ENCODE results near the gene LDLRAD2.

Gene LDLRAD2

GRCh38 chr1:21794656-21795055 lies 17.4 kb upstream of the LDLRAD2 start:
- Histone ChIP-seq H3K27me3 (ENCODE audit: insufficient read depth, poor library complexity, severe bottlenecking) (no peaks in the 10 kb centered on the region), H3K4me3 (replicated peaks; ENCODE audit: insufficient read depth, low read length) (no peak overlapping the region), H3K27ac (replicated peaks) (no peak overlapping the region)
- DNase-seq (ENCODE audit: low read depth in 1 of 2, low spot score in 1 of 2) = no peak
- TF ChIP-seq SPI1 (IDR thresholded peaks at IDR 0.05; ENCODE audit: borderline replicate concordance, low read depth) (no peak), GABPA (IDR thresholded peaks at IDR 0.05; ENCODE audit: low read depth) (no peak), CTCF (IDR thresholded peaks at IDR 0.05; ENCODE audit: insufficient read depth, low read length) (no peak), REST (IDR thresholded peaks at IDR 0.05; ENCODE audit: insufficient replicate concordance, low read depth) (no peak), POLR2AphosphoS5 (IDR thresholded peaks at IDR 0.05; ENCODE audit: low read depth) (no peak)

GRCh38 chr1:21795075-21795474 lies 17.0 kb upstream of the LDLRAD2 start:
- no peak for TF ChIP-seq CTCF (IDR thresholded peaks at IDR 0.05; ENCODE audit: insufficient read depth, low read length)
- no peak for TF ChIP-seq SPI1 (IDR thresholded peaks at IDR 0.05; ENCODE audit: borderline replicate concordance, low read depth)
- TF ChIP-seq REST (IDR thresholded peaks at IDR 0.05; ENCODE audit: insufficient replicate concordance, low read depth) = no peak
- no peak for TF ChIP-seq GABPA (IDR thresholded peaks at IDR 0.05; ENCODE audit: low read depth)
- no peak for TF ChIP-seq POLR2AphosphoS5 (IDR thresholded peaks at IDR 0.05; ENCODE audit: low read depth)
- no peak overlapping the region for H3K4me3 ChIP-seq (replicated peaks; ENCODE audit: insufficient read depth, low read length)

GRCh38 chr1:21799730-21800129 lies 12.3 kb upstream of the LDLRAD2 start:
- TF ChIP-seq GABPA (IDR thresholded peaks at IDR 0.05; ENCODE audit: low read depth) = no peak
- no peak for TF ChIP-seq SPI1 (IDR thresholded peaks at IDR 0.05; ENCODE audit: borderline replicate concordance, low read depth)
- no peak for TF ChIP-seq REST (IDR thresholded peaks at IDR 0.05; ENCODE audit: insufficient replicate concordance, low read depth)
- TF ChIP-seq CTCF (IDR thresholded peaks at IDR 0.05; ENCODE audit: insufficient read depth, low read length) = no peak
- DNase-seq (ENCODE audit: low read depth in 1 of 2, low spot score in 1 of 2) = no peak

More at GRCh38 chr1:21795075-21795474, 17.0 kb upstream of the LDLRAD2 start:
- Histone ChIP-seq H3K27ac (replicated peaks) (no peak overlapping the region), H3K27me3 (ENCODE audit: insufficient read depth, poor library complexity, severe bottlenecking) (no peaks in the 10 kb centered on the region)
- no peak for DNase-seq (ENCODE audit: low read depth in 1 of 2, low spot score in 1 of 2)

More at GRCh38 chr1:21799730-21800129, 12.3 kb upstream of the LDLRAD2 start:
- H3K27ac ChIP-seq (replicated peaks) = no peak overlapping the region
- H3K27me3 ChIP-seq (ENCODE audit: insufficient read depth, poor library complexity, severe bottlenecking) = no peaks in the 10 kb centered on the region
- no peak overlapping the region for H3K4me3 ChIP-seq (replicated peaks; ENCODE audit: insufficient read depth, low read length)
